CD4-positive, alpha-beta T cell (primary cell): ENCODE data around the gene OPCML. TPM values are rescaled to one million over a fixed set of nuclear protein-coding genes. Genes with fewer than 3 reads are reported as not detected.

ENCODE experiments used
- ATAC-seq: fragments of 200-7000 bp; cut with Tn5 transposase; one replicate; pipeline ENCODE4 v1.10.0; 2022; ENCODE audit warnings: mild to moderate bottlenecking; ENCODE audit not compliant: poor library complexity
- CTCF ChIA-PET: fragments of 350-600 bp; sonication (Branson Sonifier 250); formaldehyde crosslinking; loops from one replicate; lab custom pipeline; 2021; ENCODE audit warnings: antibody characterized with exemption, inconsistent platforms; lab: Charles Lee
- POLR2A ChIA-PET: fragments of 350-600 bp; sonication (Branson Sonifier 250); formaldehyde crosslinking; loops from one replicate; lab custom pipeline; 2021; ENCODE audit warnings: antibody characterized with exemption, inconsistent platforms; lab: Charles Lee
- DNase-seq, 14 experiments: peaks; one replicate each; pipeline ENCODE4 v3.0.0-alpha.2; 2013 to 2020; ENCODE audit warnings: mixed read lengths in 2 of 14
- H3K27ac ChIP-seq, 2 donors: one replicate each; pipeline versions ENCODE4 v1.5.1 to v1.7.0; 2013; ENCODE audit warnings: low read length in 2 of 2, low read depth in 1 of 2, mild to moderate bottlenecking in 1 of 2
- H3K27me3 ChIP-seq, 2 experiments: 1 replicate in 1 of 2; 2 replicates in 1 of 2; pipeline versions ENCODE4 v1.6.1 to v1.7.0; 2013; ENCODE audit warnings: low read length in 2 of 2, control low read depth in 1 of 2, mild to moderate bottlenecking in 1 of 2, moderate library complexity in 1 of 2; ENCODE audit not compliant: insufficient read depth in 2 of 2, control insufficient read depth in 1 of 2
- H3K36me3 ChIP-seq: one replicate; pipeline ENCODE4 v1.6.1; 2013; ENCODE audit warnings: low read length, control low read depth; ENCODE audit not compliant: insufficient read depth
- H3K4me1 ChIP-seq: one replicate; pipeline ENCODE4 v1.6.1; 2013; ENCODE audit warnings: low read length, control low read depth; ENCODE audit not compliant: insufficient read depth
- H3K4me3 ChIP-seq: one replicate; pipeline ENCODE4 v1.5.1; 2013; ENCODE audit warnings: mild to moderate bottlenecking, low read length, moderate library complexity
- H3K9me3 ChIP-seq, 2 experiments: 1 replicate in 1 of 2; 2 replicates in 1 of 2; pipeline versions ENCODE4 v1.6.1 to v1.7.0; 2013; ENCODE audit warnings: low read length in 2 of 2, mild to moderate bottlenecking in 2 of 2, control low read depth in 1 of 2, moderate library complexity in 1 of 2; ENCODE audit not compliant: control insufficient read depth in 1 of 2, insufficient read depth in 1 of 2
- H3K27ac Mint-ChIP-seq: one replicate; pipeline ENCODE4 v1.8.0; 2020; ENCODE audit warnings: mixed read lengths
- H3K27me3 Mint-ChIP-seq: one replicate; pipeline ENCODE4 v1.8.0; 2021; ENCODE audit warnings: mixed read lengths
- H3K36me3 Mint-ChIP-seq: one replicate; pipeline ENCODE4 v1.8.0; 2021; ENCODE audit warnings: low read depth, mixed read lengths
- H3K4me1 Mint-ChIP-seq: one replicate; pipeline ENCODE4 v1.8.0; 2021; ENCODE audit warnings: low read depth, mixed read lengths
- H3K4me3 Mint-ChIP-seq: one replicate; pipeline ENCODE4 v1.8.0; 2020; ENCODE audit warnings: mild to moderate bottlenecking, mixed read lengths
- H3K9me3 Mint-ChIP-seq: one replicate; pipeline ENCODE4 v1.8.0; 2020; ENCODE audit warnings: mixed read lengths
- intact Hi-C, 2 experiments: fragments of 100-400 bp; cut with DNase I in 1 of 2; cut with micrococcal nuclease in 1 of 2; formaldehyde crosslinking; loops; one replicate each; pipeline versions ENCODE4 v1.15.1 to v1.9.0; 2023 to 2025; cut with DNase I, micrococcal nuclease
- total RNA-seq, 174 experiments: library from RNA in 2 of 174; stranded (reverse) in 2 of 174; gene quantifications; one replicate each; pipeline ENCODE4 v1.2.3 and lab custom pipeline; 2021 to 2026
- TF ChIP-seq, protein P1 (sequence below): fragments of 200-600 bp; IDR thresholded peaks from one replicate; pipeline ENCODE4 v1.8.0; 2022; ENCODE audit warnings: antibody characterized with exemption, mild to moderate bottlenecking

Gene OPCML
- total RNA-seq, 2 experiments from 2014 or later = not detected

DNA sequence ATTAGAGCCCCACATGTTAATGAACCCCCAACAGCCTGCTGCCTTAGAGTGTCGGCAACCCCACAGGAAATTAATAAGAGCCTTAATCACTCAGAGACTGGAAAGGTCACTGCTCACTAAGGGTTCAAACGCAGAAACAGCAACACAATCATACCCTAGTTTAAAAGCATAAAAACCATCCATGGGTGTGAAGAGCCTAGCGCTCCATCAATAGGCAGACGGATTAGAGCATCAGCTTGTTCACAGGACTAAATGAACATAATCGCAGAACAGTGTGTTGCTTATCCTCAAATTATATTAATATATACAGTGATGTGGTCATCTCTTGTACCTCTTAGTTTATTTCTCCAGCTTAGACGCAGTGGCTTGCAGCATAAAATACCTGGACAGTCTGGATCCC, 720.7 kb downstream of the OPCML start:
- Histone ChIP-seq H3K36me3 (no peaks in the 10 kb centered on the region), H3K27me3 (peaks cover 0 to 2% of the 10 kb centered on the region in 2 experiments), H3K9me3 (peaks cover 0 to 6% of the 10 kb centered on the region in 2 experiments), H3K27ac (no peak overlapping the region), H3K4me1 (no peaks in the 10 kb centered on the region), H3K4me3 (no peak overlapping the region)
- H3K9me3 Mint-ChIP-seq = no peaks in the 10 kb centered on the region
- ChIA-PET CTCF (no interaction called here), POLR2A (no interaction called here)
- intact Hi-C loops = no loop called here
- H3K27me3 Mint-ChIP-seq = peaks cover 6% of the 10 kb centered on the region
- TF ChIP-seq, protein P1, sequence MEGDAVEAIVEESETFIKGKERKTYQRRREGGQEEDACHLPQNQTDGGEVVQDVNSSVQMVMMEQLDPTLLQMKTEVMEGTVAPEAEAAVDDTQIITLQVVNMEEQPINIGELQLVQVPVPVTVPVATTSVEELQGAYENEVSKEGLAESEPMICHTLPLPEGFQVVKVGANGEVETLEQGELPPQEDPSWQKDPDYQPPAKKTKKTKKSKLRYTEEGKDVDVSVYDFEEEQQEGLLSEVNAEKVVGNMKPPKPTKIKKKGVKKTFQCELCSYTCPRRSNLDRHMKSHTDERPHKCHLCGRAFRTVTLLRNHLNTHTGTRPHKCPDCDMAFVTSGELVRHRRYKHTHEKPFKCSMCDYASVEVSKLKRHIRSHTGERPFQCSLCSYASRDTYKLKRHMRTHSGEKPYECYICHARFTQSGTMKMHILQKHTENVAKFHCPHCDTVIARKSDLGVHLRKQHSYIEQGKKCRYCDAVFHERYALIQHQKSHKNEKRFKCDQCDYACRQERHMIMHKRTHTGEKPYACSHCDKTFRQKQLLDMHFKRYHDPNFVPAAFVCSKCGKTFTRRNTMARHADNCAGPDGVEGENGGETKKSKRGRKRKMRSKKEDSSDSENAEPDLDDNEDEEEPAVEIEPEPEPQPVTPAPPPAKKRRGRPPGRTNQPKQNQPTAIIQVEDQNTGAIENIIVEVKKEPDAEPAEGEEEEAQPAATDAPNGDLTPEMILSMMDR = no peak
- no peak overlapping the region for H3K4me3 Mint-ChIP-seq
- no peak for ATAC-seq
- H3K4me1 Mint-ChIP-seq = no peaks in the 10 kb centered on the region
- H3K36me3 Mint-ChIP-seq = no peaks in the 10 kb centered on the region
- DNase-seq = no peak
- H3K27ac Mint-ChIP-seq = no peak overlapping the region

DNA sequence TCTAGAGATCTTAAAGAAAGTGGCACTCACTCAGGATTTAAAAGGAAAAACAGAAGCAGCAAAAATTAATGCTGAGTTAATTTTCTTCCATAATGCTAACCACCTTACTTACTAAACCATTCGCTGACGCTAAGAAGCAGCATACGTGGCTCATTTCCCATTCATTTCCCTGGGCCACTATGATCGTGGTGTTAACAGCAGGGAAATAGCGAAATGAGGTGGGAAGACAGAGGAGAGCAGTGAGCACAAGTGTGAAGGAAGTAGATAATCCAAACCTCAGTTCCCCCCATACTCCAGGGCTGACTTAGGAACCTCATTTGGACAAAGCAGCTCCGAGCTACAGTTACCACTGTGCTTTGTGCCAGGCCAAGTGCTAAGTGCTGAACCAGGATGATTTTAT, 723.2 kb downstream of the OPCML start:
- ATAC-seq = no peak
- no peak overlapping the region for H3K27ac ChIP-seq
- Mint-ChIP-seq H3K4me1 (no peaks in the 10 kb centered on the region), H3K27ac (no peak overlapping the region), H3K27me3 (no peaks in the 10 kb centered on the region), H3K36me3 (no peaks in the 10 kb centered on the region), H3K9me3 (peaks cover 2% of the 10 kb centered on the region), H3K4me3 (no peak overlapping the region)
- peaks cover 0 to 2% of the 10 kb centered on the region in 2 experiments for H3K27me3 ChIP-seq
- no peak overlapping the region for H3K4me3 ChIP-seq
- H3K36me3 ChIP-seq = no peaks in the 10 kb centered on the region
- H3K4me1 ChIP-seq = no peaks in the 10 kb centered on the region
- no peak for DNase-seq
- H3K9me3 ChIP-seq = peaks cover 0 to 6% of the 10 kb centered on the region in 2 experiments
- intact Hi-C loops = no loop called here
- CTCF ChIA-PET = no interaction called here
- POLR2A ChIA-PET = no interaction called here
- TF ChIP-seq, protein P1 = no peak

DNA sequence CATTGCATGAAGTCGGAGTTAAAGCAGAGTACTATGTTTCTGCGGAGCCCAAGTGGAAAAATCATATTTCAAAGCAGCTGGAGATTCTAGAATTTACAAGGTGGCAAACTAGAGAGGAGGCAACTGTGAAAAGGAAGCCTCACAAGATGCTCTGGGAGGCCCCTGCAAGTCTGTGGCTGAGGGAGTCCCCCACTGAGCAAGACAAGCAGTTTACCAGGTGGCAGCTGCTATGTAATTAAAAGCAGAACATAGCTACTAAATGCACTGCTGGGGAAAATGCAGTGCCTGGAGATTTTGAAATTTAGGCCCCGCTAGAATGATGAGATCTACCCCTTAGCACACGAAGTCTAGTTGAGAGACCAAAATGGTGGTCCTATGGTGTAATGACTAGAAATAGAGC, 728.0 kb downstream of the OPCML start:
- CTCF ChIA-PET = no interaction called here
- Mint-ChIP-seq H3K27me3 (no peaks in the 10 kb centered on the region), H3K27ac (no peak overlapping the region), H3K9me3 (peaks cover 2% of the 10 kb centered on the region), H3K4me1 (no peaks in the 10 kb centered on the region), H3K36me3 (no peaks in the 10 kb centered on the region), H3K4me3 (no peak overlapping the region)
- H3K4me1 ChIP-seq = no peaks in the 10 kb centered on the region
- POLR2A ChIA-PET = no interaction called here
- intact Hi-C loops = no loop called here
- DNase-seq (no peak), ATAC-seq (no peak)
- H3K4me3 ChIP-seq = no peak overlapping the region
- no peak overlapping the region for H3K27ac ChIP-seq
- no peaks in the 10 kb centered on the region for H3K27me3 ChIP-seq
- H3K9me3 ChIP-seq = no peaks in the 10 kb centered on the region
- H3K36me3 ChIP-seq = no peaks in the 10 kb centered on the region
- TF ChIP-seq, protein P1 = no peak
